ENCODE measurements around the gene ADIPOQ. TPM values are rescaled to one million over a fixed set of nuclear protein-coding genes. Genes with fewer than 3 reads are reported as not detected.

ADIPOQ gene
- total RNA-seq, 4 donors from 2014 or later, result 10.7 to 21.6 (median 19.7) TPM

DNA sequence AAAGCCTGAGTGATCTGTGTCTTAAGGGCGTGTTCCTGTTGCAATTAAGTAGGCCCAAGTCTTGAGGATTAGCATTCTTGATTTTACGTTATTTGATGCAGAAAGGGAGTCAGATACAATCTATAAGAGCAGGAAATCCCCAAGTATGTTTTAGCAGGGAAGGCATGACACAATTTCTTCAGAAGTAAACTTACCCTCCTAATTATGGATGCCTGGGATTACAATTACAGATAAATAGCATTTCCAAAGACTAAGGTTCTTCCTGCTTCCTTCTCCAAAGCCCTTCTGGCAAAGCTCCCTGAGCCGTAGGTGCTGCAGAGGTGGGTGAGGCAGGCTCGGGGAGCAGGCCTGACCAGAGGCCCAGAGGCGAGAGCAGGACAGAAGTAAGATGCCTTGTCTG, 52.9 kb downstream of the ADIPOQ start:
- 91% methylated on average over 3 of the region's 5 CpGs for WGBS
- DNase-seq (ENCODE audit: low spot score in 2 of 2), result no peak
- Histone ChIP-seq H3K27me3 (no peaks in the 10 kb centered on the region), H3K27ac (no peak overlapping the region), H3K4me3 (no peak overlapping the region), H3K4me1 (no peaks in the 10 kb centered on the region), H3K9me3 (no peaks in the 10 kb centered on the region), H3K36me3 (no peaks in the 10 kb centered on the region)
- TF ChIP-seq EP300 (IDR thresholded peaks at IDR 0.05) (no peak), POLR2A (IDR thresholded peaks at IDR 0.05) (no peak), POLR2AphosphoS5 (IDR thresholded peaks at IDR 0.05) (no peak)
- TF ChIP-seq, protein P1, sequence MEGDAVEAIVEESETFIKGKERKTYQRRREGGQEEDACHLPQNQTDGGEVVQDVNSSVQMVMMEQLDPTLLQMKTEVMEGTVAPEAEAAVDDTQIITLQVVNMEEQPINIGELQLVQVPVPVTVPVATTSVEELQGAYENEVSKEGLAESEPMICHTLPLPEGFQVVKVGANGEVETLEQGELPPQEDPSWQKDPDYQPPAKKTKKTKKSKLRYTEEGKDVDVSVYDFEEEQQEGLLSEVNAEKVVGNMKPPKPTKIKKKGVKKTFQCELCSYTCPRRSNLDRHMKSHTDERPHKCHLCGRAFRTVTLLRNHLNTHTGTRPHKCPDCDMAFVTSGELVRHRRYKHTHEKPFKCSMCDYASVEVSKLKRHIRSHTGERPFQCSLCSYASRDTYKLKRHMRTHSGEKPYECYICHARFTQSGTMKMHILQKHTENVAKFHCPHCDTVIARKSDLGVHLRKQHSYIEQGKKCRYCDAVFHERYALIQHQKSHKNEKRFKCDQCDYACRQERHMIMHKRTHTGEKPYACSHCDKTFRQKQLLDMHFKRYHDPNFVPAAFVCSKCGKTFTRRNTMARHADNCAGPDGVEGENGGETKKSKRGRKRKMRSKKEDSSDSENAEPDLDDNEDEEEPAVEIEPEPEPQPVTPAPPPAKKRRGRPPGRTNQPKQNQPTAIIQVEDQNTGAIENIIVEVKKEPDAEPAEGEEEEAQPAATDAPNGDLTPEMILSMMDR (IDR thresholded peaks at IDR 0.05), result no peak

GRCh38 chr3:186896006-186896405, 53.5 kb downstream of the ADIPOQ start:
- peaks cover under 1% of the 10 kb centered on the region for H3K4me1 ChIP-seq
- no peak for DNase-seq (ENCODE audit: low spot score in 2 of 2)
- H3K9me3 ChIP-seq, result no peaks in the 10 kb centered on the region
- 89% methylated on average over 4 of the region's 4 CpGs for WGBS
- H3K4me3 ChIP-seq, result no peak overlapping the region
- no peaks in the 10 kb centered on the region for H3K27me3 ChIP-seq
- no peak overlapping the region for H3K27ac ChIP-seq
- H3K36me3 ChIP-seq, result no peaks in the 10 kb centered on the region
- TF ChIP-seq POLR2A (IDR thresholded peaks at IDR 0.05) (no peak), EP300 (IDR thresholded peaks at IDR 0.05) (no peak), POLR2AphosphoS5 (IDR thresholded peaks at IDR 0.05) (no peak)
- TF ChIP-seq, protein P1 (IDR thresholded peaks at IDR 0.05), result no peak

DNA sequence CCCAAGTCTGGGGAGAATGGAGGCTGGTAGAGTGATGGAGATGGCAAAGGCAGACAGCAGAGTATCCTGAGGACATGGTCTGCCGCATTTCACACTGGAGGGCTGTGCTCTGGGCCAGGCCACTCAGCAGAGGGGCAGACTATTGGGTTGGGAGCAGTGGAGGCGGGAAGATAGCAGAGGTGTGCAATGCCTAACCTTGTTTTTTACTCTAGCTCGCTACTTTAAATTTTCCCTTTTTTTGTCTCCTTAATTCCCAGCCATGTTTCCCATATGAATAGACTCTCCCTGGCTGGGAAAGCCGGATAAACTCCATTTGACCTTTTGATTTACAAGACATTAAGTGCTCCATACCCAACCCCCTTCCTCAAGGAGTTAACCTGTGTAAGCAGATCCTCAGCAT, 54.4 kb downstream of the ADIPOQ start:
- no peaks in the 10 kb centered on the region for H3K27me3 ChIP-seq
- DNase-seq (ENCODE audit: low spot score in 2 of 2), result no peak
- WGBS, result 89% methylated on average over 4 of the region's 4 CpGs
- no peaks in the 10 kb centered on the region for H3K36me3 ChIP-seq
- TF ChIP-seq, protein P1 (IDR thresholded peaks at IDR 0.05), result no peak
- TF ChIP-seq POLR2A (IDR thresholded peaks at IDR 0.05), result no peak
- TF ChIP-seq EP300 (IDR thresholded peaks at IDR 0.05), result no peak
- TF ChIP-seq POLR2AphosphoS5 (IDR thresholded peaks at IDR 0.05), result no peak
- H3K27ac ChIP-seq, result no peak overlapping the region
- H3K4me1 ChIP-seq, result peaks cover 3% of the 10 kb centered on the region
- no peak overlapping the region for H3K4me3 ChIP-seq
- H3K9me3 ChIP-seq, result no peaks in the 10 kb centered on the region

- peaks cover 3% of the 10 kb centered on the region for H3K4me1 ChIP-seq
Measured at GRCh38 chr3:186901135-186901734, 58.7 kb downstream of the ADIPOQ start.

GRCh38 chr3:186902154-186902553, 59.6 kb downstream of the ADIPOQ start:
- Histone ChIP-seq H3K4me1 (peaks cover 3% of the 10 kb centered on the region), H3K4me3 (no peak overlapping the region), H3K9me3 (no peaks in the 10 kb centered on the region), H3K36me3 (no peaks in the 10 kb centered on the region), H3K27ac (no peak overlapping the region), H3K27me3 (no peaks in the 10 kb centered on the region)
- no peak for DNase-seq (ENCODE audit: low spot score in 2 of 2)
- WGBS, result 85% methylated on average over 3 of the region's 3 CpGs
- no peak for TF ChIP-seq POLR2A (IDR thresholded peaks at IDR 0.05)
- TF ChIP-seq, protein P1 (IDR thresholded peaks at IDR 0.05), result no peak
- no peak for TF ChIP-seq EP300 (IDR thresholded peaks at IDR 0.05)
- TF ChIP-seq POLR2AphosphoS5 (IDR thresholded peaks at IDR 0.05), result no peak

More at GRCh38 chr3:186901135-186901734, 58.7 kb downstream of the ADIPOQ start:
- no peak for TF ChIP-seq POLR2AphosphoS5 (IDR thresholded peaks at IDR 0.05)
- TF ChIP-seq EP300 (IDR thresholded peaks at IDR 0.05), result no peak
- TF ChIP-seq POLR2A (IDR thresholded peaks at IDR 0.05), result no peak
- TF ChIP-seq, protein P1 (IDR thresholded peaks at IDR 0.05), result no peak
- DNase-seq (ENCODE audit: low spot score in 2 of 2), result no peak
- WGBS, result 64% methylated on average over 1 of the region's 1 CpG
- H3K4me3 ChIP-seq, result no peak overlapping the region
- H3K27me3 ChIP-seq, result no peaks in the 10 kb centered on the region
- no peaks in the 10 kb centered on the region for H3K36me3 ChIP-seq
- H3K9me3 ChIP-seq, result no peaks in the 10 kb centered on the region
- H3K27ac ChIP-seq, result no peak overlapping the region
